Retinal pigment epithelial cell (primary cell): ENCODE measurements around the gene TGM4.
A peak's percentile ranks its signal among the peaks of the same experiment; 100 is the strongest.

ENCODE experiments used
- DNase-seq: peaks from one replicate; pipeline ENCODE4 v3.0.0-alpha.2; 2010; ENCODE audit warnings: low read depth
- H3K4me3 ChIP-seq: 2 replicates; pipeline ENCODE4 v1.5.1; 2011; ENCODE audit warnings: mild to moderate bottlenecking, low read length, control low read depth, moderate library complexity
- CTCF ChIP-seq: conservative IDR thresholded peaks from 2 replicates; pipeline ENCODE4 v1.5.1; 2011; ENCODE audit warnings: low read depth, low read length, control low read depth, inconsistent platforms

TGM4 gene

DNA sequence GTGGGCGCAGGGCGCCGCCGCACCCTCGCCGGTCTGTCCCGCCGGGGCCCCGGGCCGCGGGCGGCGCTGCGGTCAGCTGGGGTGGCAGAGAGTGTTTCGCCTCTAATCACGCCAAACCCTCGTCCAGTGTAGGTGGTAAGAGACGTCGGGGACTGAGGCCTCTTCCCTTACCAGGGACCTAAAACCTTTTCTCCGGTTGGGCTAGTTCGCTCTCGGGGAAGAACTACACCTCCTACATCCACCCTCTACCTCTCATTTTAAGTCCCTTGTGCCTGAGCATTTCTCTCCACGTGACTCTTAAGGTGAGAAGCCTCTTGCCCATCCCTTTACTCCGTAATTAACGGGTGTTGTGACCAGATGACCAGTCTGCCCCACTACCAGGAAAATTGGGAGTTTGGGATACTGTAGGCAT is 12.2 kb upstream of the TGM4 start:
- no peak for DNase-seq
- TF ChIP-seq CTCF, result no peak
- H3K4me3 ChIP-seq, result peak overlapping the region; percentile 62

GRCh38 chr3:44865272-44866035 is 9.0 kb upstream of the TGM4 start:
- no peak for TF ChIP-seq CTCF
- no peak overlapping the region for H3K4me3 ChIP-seq
- no peak for DNase-seq

DNA sequence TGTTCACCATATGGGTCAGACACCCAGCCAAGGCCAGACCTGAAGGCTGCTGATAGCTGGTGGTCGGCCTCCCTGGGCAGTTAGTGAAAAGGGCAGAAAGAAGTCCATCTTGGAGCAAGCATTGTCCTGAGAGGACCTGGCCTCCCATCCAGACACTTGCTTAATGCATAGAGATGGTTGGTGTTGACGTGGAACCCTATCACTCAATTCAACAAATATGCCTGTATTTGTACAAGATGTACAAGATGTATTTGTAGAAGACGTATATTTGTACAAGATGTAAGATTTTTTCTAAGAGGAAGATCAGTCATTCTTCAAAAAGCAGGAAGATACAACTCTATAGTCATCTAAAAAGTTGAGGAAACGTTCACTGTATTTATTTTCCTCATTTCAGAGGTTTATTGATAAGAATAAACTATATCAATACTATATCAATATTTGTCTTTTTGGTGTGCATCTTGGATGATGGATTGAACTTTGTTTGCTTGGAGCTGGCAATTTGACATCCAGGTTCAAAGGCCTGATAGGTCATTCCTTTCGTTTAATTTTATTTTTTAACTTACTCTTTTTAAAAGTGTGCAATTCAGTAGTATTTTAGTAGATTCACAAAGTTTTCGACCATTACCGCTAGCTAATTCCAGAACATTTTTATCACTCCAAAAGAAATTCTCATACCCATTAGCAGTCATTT is 6.8 kb upstream of the TGM4 start:
- TF ChIP-seq CTCF, result no peak
- no peak overlapping the region for H3K4me3 ChIP-seq
- DNase-seq, result no peak

GRCh38 chr3:44870375-44871061 is 3.9 kb upstream of the TGM4 start:
- H3K4me3 ChIP-seq, result no peak overlapping the region
- no peak for DNase-seq
- TF ChIP-seq CTCF, result no peak

GRCh38 chr3:44875596-44875995 is 1.2 kb downstream of the TGM4 start:
- no peak for DNase-seq
- no peak for TF ChIP-seq CTCF
- no peak overlapping the region for H3K4me3 ChIP-seq

GRCh38 chr3:44877333-44877732 is 2.9 kb downstream of the TGM4 start:
- no peak for DNase-seq
- no peak for TF ChIP-seq CTCF
- H3K4me3 ChIP-seq, result no peak overlapping the region
